H9 (cell line): ENCODE data around the gene TAOK2. TPM values are rescaled to one million over a fixed set of nuclear protein-coding genes. Genes with fewer than 3 reads are reported as not detected.
"Not testable (repeated sequence)": the region's sequence is repeated elsewhere in the genome, so short reads cannot be mapped to it uniquely, and the experiment has no call there.

Source experiments
- DNase-seq: peaks from one replicate; pipeline ENCODE4 v3.0.0-alpha.2; 2017
- H2AFZ ChIP-seq: one replicate; pipeline ENCODE4 v1.6.1; 2013; ENCODE audit warnings: mild to moderate bottlenecking, low read length, control low read depth, moderate library complexity
- H2AK5ac ChIP-seq: 2 replicates; pipeline ENCODE4 v1.6.1; 2013; ENCODE audit warnings: low read length, control low read depth, mixed read lengths; ENCODE audit not compliant: insufficient read length
- H2BK120ac ChIP-seq: one replicate; pipeline ENCODE4 v1.6.1; 2013; ENCODE audit warnings: low read depth, mild to moderate bottlenecking, low read length, control low read depth, inconsistent platforms; ENCODE audit not compliant: poor library complexity, severe bottlenecking
- H2BK12ac ChIP-seq: 2 replicates; pipeline ENCODE4 v1.6.1; 2013; ENCODE audit warnings: low read length, control low read depth, mixed read lengths, low read depth; ENCODE audit not compliant: insufficient read length
- H2BK15ac ChIP-seq: 2 replicates; pipeline ENCODE4 v1.6.1; 2013; ENCODE audit warnings: low read depth, low read length, control low read depth
- H2BK20ac ChIP-seq: one replicate; pipeline ENCODE4 v1.6.1; 2013; ENCODE audit warnings: low read depth, mild to moderate bottlenecking, low read length, control low read depth, inconsistent platforms; ENCODE audit not compliant: poor library complexity, severe bottlenecking
- H2BK5ac ChIP-seq: 2 replicates; pipeline ENCODE4 v1.6.1; 2013; ENCODE audit warnings: low read length, control low read depth, mixed read lengths; ENCODE audit not compliant: insufficient read length
- H3K14ac ChIP-seq: 2 replicates; pipeline ENCODE4 v1.6.1; 2013; ENCODE audit warnings: low read length, control low read depth; ENCODE audit not compliant: insufficient read depth
- H3K18ac ChIP-seq: 2 replicates; pipeline ENCODE4 v1.6.1; 2013; ENCODE audit warnings: low read depth, mild to moderate bottlenecking, mixed read lengths, low read length, control low read depth; ENCODE audit not compliant: insufficient read length
- H3K23ac ChIP-seq: 2 replicates; pipeline ENCODE4 v1.6.1; 2013; ENCODE audit warnings: low read length, control low read depth, mixed read lengths, low read depth; ENCODE audit not compliant: insufficient read length
- H3K23me2 ChIP-seq: 2 replicates; pipeline ENCODE4 v1.6.1; 2013; ENCODE audit warnings: low read depth, mild to moderate bottlenecking, mixed read lengths, low read length, control low read depth; ENCODE audit not compliant: insufficient read length, poor library complexity, severe bottlenecking
- H3K27ac ChIP-seq: 2 replicates; pipeline ENCODE4 v1.5.1; 2013; ENCODE audit warnings: low read length, control low read depth, mixed read lengths, low read depth; ENCODE audit not compliant: insufficient read length
- H3K27me3 ChIP-seq: 2 replicates; pipeline ENCODE4 v1.6.1; 2013; ENCODE audit warnings: low read length, control low read depth, inconsistent platforms; ENCODE audit not compliant: insufficient read depth
- H3K4ac ChIP-seq: 2 replicates; pipeline ENCODE4 v1.6.1; 2013; ENCODE audit warnings: low read depth, mild to moderate bottlenecking, control low read depth, inconsistent platforms, low read length, moderate library complexity
- H3K4me1 ChIP-seq: 2 replicates; pipeline ENCODE4 v1.6.1; 2013; ENCODE audit warnings: low read length, control low read depth, inconsistent platforms; ENCODE audit not compliant: insufficient read depth
- H3K4me2 ChIP-seq: 2 replicates; pipeline ENCODE4 v1.6.1; 2013; ENCODE audit warnings: low read length, control low read depth, mixed read lengths; ENCODE audit not compliant: insufficient read length, insufficient read depth
- H3K56ac ChIP-seq: 2 replicates; pipeline ENCODE4 v1.6.1; 2013; ENCODE audit warnings: low read depth, mild to moderate bottlenecking, mixed read lengths, low read length, control low read depth; ENCODE audit not compliant: insufficient read length
- H3K79me1 ChIP-seq: 2 replicates; pipeline ENCODE4 v1.6.1; 2013; ENCODE audit warnings: low read depth, mild to moderate bottlenecking, moderate library complexity, low read length, control low read depth, inconsistent platforms; ENCODE audit not compliant: insufficient read depth, poor library complexity, severe bottlenecking
- H3K79me2 ChIP-seq: 2 replicates; pipeline ENCODE4 v1.6.1; 2013; ENCODE audit warnings: low read length, control low read depth, inconsistent platforms; ENCODE audit not compliant: insufficient read depth
- H3K9ac ChIP-seq: 2 replicates; pipeline ENCODE4 v1.6.1; 2013; ENCODE audit warnings: low read length, control low read depth, mixed read lengths; ENCODE audit not compliant: insufficient read length; ENCODE audit errors: extremely low read depth
- H3K9me3 ChIP-seq: one replicate; pipeline ENCODE4 v1.6.1; 2013; ENCODE audit warnings: low read depth, low read length, inconsistent platforms; ENCODE audit not compliant: control insufficient read depth
- H3T11ph ChIP-seq: one replicate; pipeline ENCODE4 v1.6.1; 2013; ENCODE audit warnings: mild to moderate bottlenecking, low read length, control low read depth, inconsistent platforms
- H4K20me1 ChIP-seq: one replicate; pipeline ENCODE4 v1.6.1; 2013; ENCODE audit not compliant: control insufficient read depth, insufficient read length, insufficient read depth
- H4K5ac ChIP-seq: 2 replicates; pipeline ENCODE4 v1.6.1; 2013; ENCODE audit warnings: low read depth, mild to moderate bottlenecking, mixed read lengths, low read length, control low read depth; ENCODE audit not compliant: insufficient read length
- H4K8ac ChIP-seq: replicated peaks from 2 replicates; pipeline ENCODE4 v1.6.1; 2013; ENCODE audit warnings: low read length, control low read depth, mixed read lengths, low read depth; ENCODE audit not compliant: insufficient read length
- H4K91ac ChIP-seq: 2 replicates; pipeline ENCODE4 v1.6.1; 2013; ENCODE audit warnings: low read depth, mild to moderate bottlenecking, moderate library complexity, mixed read lengths, low read length, control low read depth; ENCODE audit not compliant: insufficient read length
- H3K27ac Mint-ChIP-seq, 3 experiments: 2 replicates in 2 of 3; 3 replicates in 1 of 3; pipeline ENCODE4 v1.8.0; 2020 to 2021; ENCODE audit warnings: mixed read lengths in 3 of 3, mild to moderate bottlenecking in 1 of 3, moderate library complexity in 1 of 3
- H3K27me3 Mint-ChIP-seq: 2 replicates; pipeline ENCODE4 v1.8.0; 2021; ENCODE audit warnings: low read depth, mild to moderate bottlenecking, moderate library complexity, mixed read lengths
- H3K36me3 Mint-ChIP-seq, 3 experiments: 2 replicates in 2 of 3; 3 replicates in 1 of 3; pipeline ENCODE4 v1.8.0; 2020 to 2021; ENCODE audit warnings: low read depth in 3 of 3, mixed read lengths in 3 of 3; ENCODE audit not compliant: insufficient read depth in 1 of 3
- H3K4me1 Mint-ChIP-seq, 2 experiments: 2 replicates each; pipeline ENCODE4 v1.8.0; 2020; ENCODE audit warnings: mixed read lengths in 2 of 2
- H3K4me3 Mint-ChIP-seq, 2 experiments: 2 replicates in 1 of 2; 3 replicates in 1 of 2; pipeline ENCODE4 v1.8.0; 2020 to 2021; ENCODE audit warnings: mild to moderate bottlenecking in 2 of 2, mixed read lengths in 2 of 2, moderate library complexity in 1 of 2
- H3K9me3 Mint-ChIP-seq, 2 experiments: 2 replicates in 1 of 2; 3 replicates in 1 of 2; pipeline ENCODE4 v1.8.0; 2020; ENCODE audit warnings: mild to moderate bottlenecking in 2 of 2, mixed read lengths in 2 of 2, moderate library complexity in 1 of 2
- CTCF ChIP-seq: fragments of 200-600 bp; sonication (generic); conservative IDR thresholded peaks from 3 replicates; pipeline ENCODE4 v1.8.0; 2021; ENCODE audit warnings: antibody characterized with exemption, mild to moderate bottlenecking
- WGBS: extraction: QIAGEN DNeasy Blood & Tissue Kit; methylation state at CpG from one replicate; pipeline ENCODE4 v1.1.7; 2013; ENCODE audit warnings: missing lambda C conversion rate, low lambda C conversion rate, mixed read lengths; ENCODE audit not compliant: insufficient read length; ENCODE audit errors: extremely low coverage; 5-methylcytosine and 5-hydroxymethylcytosine counted together
- total RNA-seq: library from RNA; stranded (reverse); gene quantifications from 2 replicates; pipeline ENCODE4 v1.2.1, GENCODE V29; 2021

The TAOK2 gene
- total RNA-seq, 1 experiment from 2014 or later = 43.9 TPM

GRCh38 chr16:30011714-30012504, 38.2 kb downstream of the TAOK2 start:
- no CpG with 5 or more reads among the region's 31 CpGs for WGBS
- peak overlapping the region; percentile 69 to 88 for H3K4me3 Mint-ChIP-seq
- Histone ChIP-seq H2BK5ac (no peak overlapping the region), H2BK15ac (no peak overlapping the region), H4K8ac (no peak overlapping the region), H3K27ac (no peak overlapping the region), H4K20me1 (no peaks in the 10 kb centered on the region), H3K9me3 (no peaks in the 10 kb centered on the region), H3K4me1 (no peaks in the 10 kb centered on the region; the same call in 1 of the 2 replicates), H2AK5ac (no peak overlapping the region), H3K79me1 (no peaks in the 10 kb centered on the region), H3K4me2 (peak overlapping the region; percentile 91), H3K27me3 (no peaks in the 10 kb centered on the region), H3K23me2 (peaks cover 16% of the 10 kb centered on the region), H2BK120ac (no peak overlapping the region), H3K23ac (no peak overlapping the region), H3K56ac (no peak overlapping the region), H3K9ac (no peak overlapping the region), H2BK12ac (no peak overlapping the region), H3T11ph (no peak overlapping the region), H2BK20ac (no peak overlapping the region), H3K79me2 (no peaks in the 10 kb centered on the region), H3K18ac (no peak overlapping the region), H2AFZ (no peak overlapping the region), H4K91ac (no peak overlapping the region), H3K14ac (no peak overlapping the region; the same call in 1 of the 2 replicates), H3K4ac (no peak overlapping the region), H4K5ac (no peak overlapping the region)
- no peaks in the 10 kb centered on the region for H3K9me3 Mint-ChIP-seq
- H3K36me3 Mint-ChIP-seq = peaks cover 0 to 4% (median 0%) of the 10 kb centered on the region in 3 experiments; a peak in 3 of 7 replicates
- H3K27me3 Mint-ChIP-seq = peaks cover 38% of the 10 kb centered on the region
- H3K4me1 Mint-ChIP-seq = peaks cover 9 to 22% of the 10 kb centered on the region in 2 experiments
- DNase-seq = peak; percentile 44
- no peak overlapping the region for H3K27ac Mint-ChIP-seq
- TF ChIP-seq CTCF = no peak

GRCh38 chr16:30012598-30012997, 38.9 kb downstream of the TAOK2 start:
- not testable (repeated sequence) for H2AK5ac ChIP-seq, H3K4me2 ChIP-seq, H3K27ac Mint-ChIP-seq

More at GRCh38 chr16:30012598-30012997, 38.9 kb downstream of the TAOK2 start:
- not testable (repeated sequence) for H3K4ac ChIP-seq, H3K23ac ChIP-seq, H4K8ac ChIP-seq, H3K18ac ChIP-seq, H2BK12ac ChIP-seq, H4K20me1 ChIP-seq, H2BK20ac ChIP-seq, H3T11ph ChIP-seq, H3K9me3 Mint-ChIP-seq, H4K91ac ChIP-seq, H2AFZ ChIP-seq, H3K9ac ChIP-seq, H3K36me3 Mint-ChIP-seq, H2BK15ac ChIP-seq, H3K79me2 ChIP-seq, H3K56ac ChIP-seq, H3K27ac ChIP-seq, H4K5ac ChIP-seq, H3K4me1 ChIP-seq, H2BK120ac ChIP-seq, H3K27me3 ChIP-seq, H3K9me3 ChIP-seq, H3K14ac ChIP-seq, DNase-seq, H2BK5ac ChIP-seq, H3K79me1 ChIP-seq
- H3K23me2 ChIP-seq = peaks cover 16% of the 10 kb centered on the region
- Mint-ChIP-seq H3K4me3 (peak overlapping the region in 1 of 2 experiments; percentile 48; a peak in 2 of 5 replicates), H3K4me1 (peaks cover 9 to 22% of the 10 kb centered on the region in 2 experiments), H3K27me3 (peaks cover 38% of the 10 kb centered on the region)
- WGBS = no CpG with 5 or more reads among the region's 14 CpGs
